H1 (cell line): Measurements from ENCODE around the gene SHANK1. TPM values are rescaled to one million over a fixed set of nuclear protein-coding genes. Genes with fewer than 3 reads are reported as not detected.

Experiments
- CTCF ChIA-PET: fragments of 300-600 bp; sonication (Branson Sonifier 250); formaldehyde crosslinking; loops from one replicate; lab custom pipeline; 2021; ENCODE audit not compliant: partially characterized antibody; lab: Charles Lee
- POLR2A ChIA-PET: fragments of 300-600 bp; sonication (Branson Sonifier 250); formaldehyde crosslinking; loops from one replicate; lab custom pipeline; 2021; ENCODE audit warnings: inconsistent platforms; ENCODE audit not compliant: partially characterized antibody; lab: Charles Lee
- DNase-seq, 2 experiments: peaks; one replicate each; pipeline versions ENCODE4 v3.0.0 to v3.0.0-alpha.2; 2010 to 2022; ENCODE audit warnings: low spot score in 2 of 2, low read depth in 1 of 2, mixed read lengths in 1 of 2
- FAIRE-seq: peaks from 2 replicates; lab custom pipeline; 2011; peaks lifted over from hg19 to GRCh38; lab: Jason Lieb, UNC
- H2AFZ ChIP-seq: 2 replicates; pipeline ENCODE4 v1.8.1; 2012; ENCODE audit warnings: low read length, inconsistent platforms
- H2AK5ac ChIP-seq: 2 replicates; pipeline ENCODE4 v1.6.1; 2013; ENCODE audit warnings: low read depth, low read length
- H2BK120ac ChIP-seq: replicated peaks from 2 replicates; pipeline ENCODE3; 2013; ENCODE audit warnings: low read depth, low read length, inconsistent platforms
- H2BK12ac ChIP-seq: 2 replicates; pipeline ENCODE4 v1.6.1; 2013; ENCODE audit warnings: low read depth, low read length
- H2BK15ac ChIP-seq: 2 replicates; pipeline ENCODE4 v1.6.1; 2013; ENCODE audit warnings: low read length
- H2BK20ac ChIP-seq: 2 replicates; pipeline ENCODE4 v1.6.1; 2013; ENCODE audit warnings: low read length
- H2BK5ac ChIP-seq: 2 replicates; pipeline ENCODE4 v1.6.1; 2013; ENCODE audit warnings: low read depth, low read length
- H3K14ac ChIP-seq: 2 replicates; pipeline ENCODE4 v1.6.1; 2013; ENCODE audit warnings: inconsistent platforms; ENCODE audit not compliant: insufficient read length
- H3K18ac ChIP-seq: 2 replicates; pipeline ENCODE4 v1.6.1; 2013; ENCODE audit warnings: low read length; ENCODE audit errors: extremely low read depth
- H3K23ac ChIP-seq: 2 replicates; pipeline ENCODE4 v1.6.1; 2013; ENCODE audit warnings: inconsistent platforms; ENCODE audit not compliant: insufficient read length
- H3K23me2 ChIP-seq: 2 replicates; pipeline ENCODE4 v1.6.1; 2013; ENCODE audit warnings: low read depth, low read length
- H3K27ac ChIP-seq: 2 replicates; pipeline ENCODE4 v1.6.1; 2011; ENCODE audit warnings: low read depth, low read length, inconsistent platforms
- H3K27me3 ChIP-seq, 4 experiments: replicated peaks in 1 of 4; 1 replicate in 1 of 4; 2 replicates in 3 of 4; pipeline versions ENCODE4 v1.6.1 to v1.8.1; 2011 to 2013; ENCODE audit warnings: low read length in 3 of 4, mild to moderate bottlenecking in 3 of 4, inconsistent platforms in 2 of 4, mixed read lengths in 2 of 4, moderate library complexity in 1 of 4; ENCODE audit not compliant: control insufficient read depth in 3 of 4, insufficient read depth in 3 of 4; ENCODE audit errors: extremely low read depth in 1 of 4
- H3K36me3 ChIP-seq, 4 experiments: 2 replicates each; pipeline versions ENCODE4 v1.6.1 to v1.8.1; 2011 to 2013; ENCODE audit warnings: mild to moderate bottlenecking in 4 of 4, low read length in 3 of 4, moderate library complexity in 2 of 4, control low read depth in 1 of 4, inconsistent platforms in 1 of 4; ENCODE audit not compliant: insufficient read depth in 4 of 4, control insufficient read depth in 2 of 4
- H3K4ac ChIP-seq: replicated peaks from 2 replicates; pipeline ENCODE3; 2013; ENCODE audit warnings: low read length, low read depth, mixed read lengths, inconsistent platforms; ENCODE audit not compliant: insufficient read length
- H3K4me1 ChIP-seq, 4 experiments: replicated peaks in 1 of 4; 1 replicate in 1 of 4; 2 replicates in 3 of 4; pipeline versions ENCODE4 v1.6.1 to v1.8.1; 2011 to 2013; ENCODE audit warnings: low read length in 3 of 4, inconsistent platforms in 2 of 4, mixed read lengths in 1 of 4; ENCODE audit not compliant: insufficient read depth in 4 of 4, control insufficient read depth in 3 of 4
- H3K4me2 ChIP-seq, 2 experiments: 2 replicates each; pipeline versions ENCODE4 v1.6.1 to v1.8.1; 2011 to 2013; ENCODE audit warnings: low read depth in 2 of 2, low read length in 2 of 2, control low read depth in 1 of 2, inconsistent platforms in 1 of 2, mild to moderate bottlenecking in 1 of 2; ENCODE audit not compliant: insufficient read depth in 1 of 2
- H3K4me3 ChIP-seq, 4 experiments: fragments of 200-600, 300-600 bp in 1 of 4; sonication (generic), shearing (Covaris generic), sonication (Bioruptor Twin) in 1 of 4; 2 replicates each; pipeline versions ENCODE4 v1.5.1 to v1.8.1; 2011 to 2016; ENCODE audit warnings: low read length in 4 of 4, low read depth in 3 of 4, control low read depth in 2 of 4, inconsistent platforms in 2 of 4, mild to moderate bottlenecking in 2 of 4, mixed read lengths in 1 of 4, moderate library complexity in 1 of 4; ENCODE audit not compliant: insufficient read depth in 2 of 4; ENCODE audit errors: extremely low read depth in 1 of 4
- H3K56ac ChIP-seq: replicated peaks from 2 replicates; pipeline ENCODE3; 2013; ENCODE audit warnings: low read depth, mild to moderate bottlenecking, mixed read lengths, low read length, inconsistent platforms; ENCODE audit not compliant: insufficient read length
- H3K79me1 ChIP-seq: 2 replicates; pipeline ENCODE4 v1.6.1; 2013; ENCODE audit warnings: low read depth, low read length, control low read depth
- H3K79me2 ChIP-seq, 2 experiments: 2 replicates each; pipeline versions ENCODE4 v1.6.1 to v1.8.1; 2012 to 2013; ENCODE audit warnings: low read length in 2 of 2, mild to moderate bottlenecking in 2 of 2, inconsistent platforms in 1 of 2; ENCODE audit not compliant: insufficient read depth in 2 of 2, control insufficient read depth in 1 of 2
- H3K9ac ChIP-seq, 4 experiments: replicated peaks in 1 of 4; 1 replicate in 1 of 4; 2 replicates in 3 of 4; pipeline versions ENCODE4 v1.6.1 to v1.8.1; 2011 to 2013; ENCODE audit warnings: low read depth in 3 of 4, low read length in 3 of 4, control low read depth in 2 of 4, mild to moderate bottlenecking in 2 of 4, moderate library complexity in 2 of 4, inconsistent platforms in 1 of 4; ENCODE audit errors: extremely low read depth in 1 of 4
- H3K9me3 ChIP-seq, 2 experiments: 2 replicates each; pipeline versions ENCODE4 v1.6.1 to v1.8.1; 2012 to 2013; ENCODE audit warnings: mild to moderate bottlenecking in 2 of 2, moderate library complexity in 2 of 2, control low read depth in 1 of 2, inconsistent platforms in 1 of 2, low read depth in 1 of 2, low read length in 1 of 2, mixed read lengths in 1 of 2; ENCODE audit not compliant: insufficient read depth in 2 of 2
- H4K20me1 ChIP-seq, 2 experiments: replicated peaks in 1 of 2; 2 replicates each; pipeline versions ENCODE3 to v1.8.1; 2011 to 2013; ENCODE audit warnings: inconsistent platforms in 2 of 2, low read length in 2 of 2, mild to moderate bottlenecking in 1 of 2; ENCODE audit not compliant: insufficient read depth in 2 of 2, control insufficient read depth in 1 of 2
- H4K5ac ChIP-seq: 2 replicates; pipeline ENCODE4 v1.6.1; 2013; ENCODE audit warnings: low read length, low read depth, mixed read lengths, inconsistent platforms; ENCODE audit not compliant: insufficient read length
- H4K8ac ChIP-seq: 2 replicates; pipeline ENCODE4 v1.8.0; 2013; ENCODE audit warnings: mild to moderate bottlenecking, moderate library complexity, low read length, inconsistent platforms; ENCODE audit not compliant: insufficient read depth; ENCODE audit errors: extremely low read depth
- H4K91ac ChIP-seq: replicated peaks from 2 replicates; pipeline ENCODE3; 2013; ENCODE audit warnings: low read length, mixed read lengths, inconsistent platforms; ENCODE audit not compliant: insufficient read length
- ATF2 ChIP-seq: IDR thresholded peaks from 2 replicates; pipeline ENCODE4 v1.6.1; 2012; ENCODE audit warnings: low read length, inconsistent platforms
- CHD1 ChIP-seq: IDR thresholded peaks from 2 replicates; pipeline ENCODE4 v1.6.1; 2012; ENCODE audit warnings: low read depth, low read length, improper control_type of control experiment
- EGR1 ChIP-seq: IDR thresholded peaks from 2 replicates; pipeline ENCODE4 v1.6.1; 2011; ENCODE audit warnings: low read depth, low read length, borderline replicate concordance
- KDM5A ChIP-seq: fragments of 200-600 bp; IDR thresholded peaks from 2 replicates; pipeline ENCODE4 v1.7.1; 2012; ENCODE audit warnings: mild to moderate bottlenecking, low read length, inconsistent platforms, mixed read lengths
- NRF1 ChIP-seq: IDR thresholded peaks from 2 replicates; pipeline ENCODE4 v1.6.1; 2011; ENCODE audit warnings: mild to moderate bottlenecking, low read depth, low read length, improper control_type of control experiment
- POLR2AphosphoS5 ChIP-seq: IDR thresholded peaks from 2 replicates; pipeline ENCODE4 v1.6.1; 2011; ENCODE audit warnings: low read depth, low read length
- RFX5 ChIP-seq: IDR thresholded peaks from 2 replicates; pipeline ENCODE4 v1.6.1; 2011; ENCODE audit warnings: low read depth, low read length, improper control_type of control experiment, borderline replicate concordance
- RNF2 ChIP-seq: fragments of 200-900, 300-1000 bp; sonication (generic); IDR thresholded peaks from 2 replicates; pipeline ENCODE4 v1.7.1; 2016; ENCODE audit warnings: borderline replicate concordance, low read depth, mild to moderate bottlenecking, antibody characterized with exemption, low read length; ENCODE audit not compliant: poor library complexity, severe bottlenecking; ENCODE audit errors: missing control alignments
- SIN3A ChIP-seq, 2 experiments: IDR thresholded peaks in 1 of 2; conservative IDR thresholded peaks in 1 of 2; 2 replicates each; pipeline ENCODE4 v1.6.1; 2011 to 2012; ENCODE audit warnings: low read length in 2 of 2, improper control_type of control experiment in 1 of 2, low read depth in 1 of 2, mild to moderate bottlenecking in 1 of 2
- SP2 ChIP-seq: IDR thresholded peaks from 2 replicates; pipeline ENCODE4 v1.6.1; 2012; ENCODE audit warnings: mild to moderate bottlenecking, low read length, inconsistent platforms
- WGBS, 2 experiments: shearing (Covaris generic) in 1 of 2; methylation state at CpG; one replicate each; pipeline versions ENCODE4 v1.1.6 to v1.1.7; 2013 to 2015; ENCODE audit warnings: low lambda C conversion rate in 2 of 2, mixed read lengths in 2 of 2, inconsistent platforms in 1 of 2, low coverage in 1 of 2, missing lambda C conversion rate in 1 of 2; ENCODE audit not compliant: insufficient replicate concordance in 2 of 2, insufficient coverage in 1 of 2, insufficient read length in 1 of 2; ENCODE audit errors: extremely low coverage in 1 of 2, missing lambda C conversion rate in 1 of 2; 5-methylcytosine and 5-hydroxymethylcytosine counted together
- polyA plus RNA-seq, 7 experiments: library from polyadenylated mRNA; depleted of rRNA in 3 of 7; stranded (reverse) in 5 of 7; unstranded in 2 of 7; fragments of >200 nt in 5 of 7; fragments of 200-250 nt in 2 of 7; gene quantifications; 1 replicate in 5 of 7; 2 replicates in 1 of 7; 4 replicates in 1 of 7; pipeline versions ENCODE4 v1.2.1 to v1.2.3, GENCODE V29; 2011 to 2013; ENCODE audit warnings: missing spikeins in 2 of 7, mixed read lengths in 2 of 7
- total RNA-seq: library from RNA; stranded (reverse); fragmentation: NEBNext Ultra II Directional; extraction: Animal tissue kit (Norgen Biotek cat#: 25700); gene quantifications from 2 replicates; pipeline ENCODE4 v1.2.1, GENCODE V29; 2021

The SHANK1 gene
- total and polyA plus RNA-seq, 2 of the 8 experiments (the other 6 are each of a cell fraction or from before 2014, with no cell fraction given): 1.1 to 3.7 TPM

- Histone ChIP-seq H3K23ac (no peak overlapping the region), H3K23me2 (peaks cover 6% of the 10 kb centered on the region; the same call in 1 of the 2 replicates), H3K27me3 (peaks cover 0 to 34% (median 25%) of the 10 kb centered on the region in 4 experiments; a peak in 6 of 7 replicates), H2BK15ac (no peak overlapping the region), H2BK20ac (no peak overlapping the region), H4K5ac (no peak overlapping the region), H4K91ac (no peak overlapping the region), H3K9me3 (no peaks in the 10 kb centered on the region), H3K14ac (no peak overlapping the region), H3K9ac (no peak overlapping the region), H3K27ac (no peak overlapping the region), H3K79me1 (no peaks in the 10 kb centered on the region; the same call in 1 of the 2 replicates), H3K36me3 (no peaks in the 10 kb centered on the region), H3K4me1 (peaks cover 0 to 3% (median 0%) of the 10 kb centered on the region in 4 experiments; a peak in 3 of 7 replicates), H4K8ac (no peak overlapping the region), H3K79me2 (no peaks in the 10 kb centered on the region), H2BK5ac (no peak overlapping the region), H2AK5ac (no peak overlapping the region), H3K4ac (no peak overlapping the region), H2BK120ac (no peak overlapping the region), H4K20me1 (peaks cover 0 to 4% of the 10 kb centered on the region in 2 experiments), H2BK12ac (no peak overlapping the region), H3K18ac (no peak overlapping the region), H3K56ac (no peak overlapping the region), H3K4me3 (no peak overlapping the region), H3K4me2 (no peak overlapping the region), H2AFZ (no peak overlapping the region)
- DNase-seq (no peak), FAIRE-seq (no peak)
- ChIA-PET CTCF (interaction anchor here (0.8 to 7.0 kb wide), 11 partner anchors 10 to 345 kb away, joined by 3 to 170 read pairs (median 16); partner anchors contain the start of genes CLEC11A and SHANK1), POLR2A (interaction anchor here (0.5 to 5.4 kb wide), 5 partner anchors 15 to 356 kb away, joined by 3 to 34 read pairs (median 3); no protein-coding TSS in a partner anchor)
- 84% methylated on average over 9 of the region's 23 CpGs; no CpG with 5 or more reads in 1 of the 2 experiments for WGBS, 2 experiments
- TF ChIP-seq SP2 (no peak), SIN3A (conservative IDR thresholded peaks at IDR 0.05 in 1 of 2, IDR thresholded peaks at IDR 0.05 in 1 of 2; ENCODE audit: low read depth in 1 of 2, low read length in 2 of 2) (no peak), EGR1 (no peak), RFX5 (no peak), NRF1 (no peak), CHD1 (no peak), ATF2 (no peak), KDM5A (no peak), POLR2AphosphoS5 (no peak), RNF2 (no peak)
Observed at GRCh38 chr19:50702158-50702870, 17.3 kb downstream of the SHANK1 start.
